Kidney (tissue), 14 donors: Measurements from ENCODE around the gene NCEH1. TPM values are rescaled to one million over a fixed set of nuclear protein-coding genes. Genes with fewer than 3 reads are reported as not detected.
"Not testable (repeated sequence)": the region's sequence is repeated elsewhere in the genome, so short reads cannot be mapped to it uniquely, and the experiment has no call there.

ENCODE experiments used
- DNase-seq, 5 donors: peaks; one replicate each; pipeline ENCODE4 v3.0.0-alpha.2; 2013 to 2020
- FAIRE-seq: peaks from 2 replicates; lab custom pipeline; 2012; peaks lifted over from hg19 to GRCh38; lab: Jason Lieb, UNC
- H3K27ac ChIP-seq, 2 donors: one replicate each; pipeline ENCODE4 v1.7.0; 2013; ENCODE audit warnings: low read depth in 2 of 2, low read length in 2 of 2, inconsistent platforms in 1 of 2
- H3K27me3 ChIP-seq: one replicate; pipeline ENCODE4 v1.7.1; 2013; ENCODE audit warnings: low read length, inconsistent platforms; ENCODE audit not compliant: control insufficient read depth, insufficient read depth
- H3K36me3 ChIP-seq, 3 donors: one replicate each; pipeline versions ENCODE4 v1.7.0 to v1.7.1; 2013; ENCODE audit warnings: low read length in 3 of 3, control low read depth in 1 of 3, inconsistent platforms in 1 of 3; ENCODE audit not compliant: insufficient read depth in 3 of 3, control insufficient read depth in 2 of 3
- H3K4me1 ChIP-seq, 3 donors: one replicate each; pipeline versions ENCODE4 v1.7.0 to v1.7.1; 2013; ENCODE audit warnings: low read length in 3 of 3, inconsistent platforms in 1 of 3, low read depth in 1 of 3; ENCODE audit not compliant: control insufficient read depth in 2 of 3, insufficient read depth in 2 of 3
- H3K4me3 ChIP-seq, 3 donors: one replicate each; pipeline versions ENCODE4 v1.7.0 to v1.8.1; 2013; ENCODE audit warnings: low read length in 3 of 3, control low read depth in 1 of 3, inconsistent platforms in 1 of 3
- H3K9ac ChIP-seq, 3 donors: one replicate each; pipeline versions ENCODE4 v1.7.0 to v1.7.1; 2013; ENCODE audit warnings: low read length in 3 of 3, control low read depth in 1 of 3, inconsistent platforms in 1 of 3
- H3K9me3 ChIP-seq, 3 donors: one replicate each; pipeline versions ENCODE4 v1.7.0 to v1.7.1; 2013; ENCODE audit warnings: low read length in 3 of 3, control low read depth in 1 of 3, inconsistent platforms in 1 of 3; ENCODE audit not compliant: control insufficient read depth in 2 of 3, insufficient read depth in 1 of 3
- CTCF ChIP-seq: IDR thresholded peaks from 3 replicates; pipeline ENCODE4 v1.5.1; 2012; ENCODE audit warnings: mild to moderate bottlenecking, moderate library complexity, borderline replicate concordance; ENCODE audit not compliant: insufficient read depth; ENCODE audit errors: extremely low read depth
- intact Hi-C: fragments of 100-400 bp; cut with DNase I; formaldehyde crosslinking; loops from one replicate; pipeline ENCODE4 v1.11.1; 2022
- polyA plus RNA-seq: library from polyadenylated mRNA; stranded (reverse); fragments of 350-450 nt; fragmentation: Illumina TruSeq; extraction: RNeasy Lipid Tissue Mini Kit (QIAGEN cat#74804); gene quantifications from one replicate; pipeline ENCODE4 v1.2.3, GENCODE V29; 2014; ENCODE audit warnings: low read depth, low replicate concordance; ENCODE audit not compliant: insufficient read depth
- total RNA-seq: library from RNA; stranded (reverse); fragmentation: NEBNext Ultra II Directional; extraction: Animal tissue kit (Norgen Biotek cat#: 25700); gene quantifications from one replicate; pipeline ENCODE4 v1.2.1, GENCODE V29; 2021
- donor health status: control.
- donor health status: control.
- donor health status: control.
- donor health status: control.
- donor health status: control.
- donor health status: DM: yes; HTN: yes; CAD: no.
- donor health status: Normal renal cell carcinoma (clear cell type).

The NCEH1 gene
- total and polyA plus RNA-seq, 2 donors from 2014 or later: 6.7 to 43.6 TPM

- TF ChIP-seq CTCF: no peak
- H3K9me3 ChIP-seq: no peaks in the 10 kb centered on the region
- intact Hi-C loops: no loop called here
- no peaks in the 10 kb centered on the region for H3K36me3 ChIP-seq
- FAIRE-seq (no peak), DNase-seq (no peak)
- H3K9ac ChIP-seq: no peak overlapping the region
- H3K4me1 ChIP-seq: peaks cover 0 to 3% (median 0%) of the 10 kb centered on the region in 3 donors
- H3K27ac ChIP-seq: no peak overlapping the region
- no peaks in the 10 kb centered on the region for H3K27me3 ChIP-seq
- H3K4me3 ChIP-seq: no peak overlapping the region
Measured at GRCh38 chr3:172707967-172708366, 2.9 kb downstream of the NCEH1 start.

DNA sequence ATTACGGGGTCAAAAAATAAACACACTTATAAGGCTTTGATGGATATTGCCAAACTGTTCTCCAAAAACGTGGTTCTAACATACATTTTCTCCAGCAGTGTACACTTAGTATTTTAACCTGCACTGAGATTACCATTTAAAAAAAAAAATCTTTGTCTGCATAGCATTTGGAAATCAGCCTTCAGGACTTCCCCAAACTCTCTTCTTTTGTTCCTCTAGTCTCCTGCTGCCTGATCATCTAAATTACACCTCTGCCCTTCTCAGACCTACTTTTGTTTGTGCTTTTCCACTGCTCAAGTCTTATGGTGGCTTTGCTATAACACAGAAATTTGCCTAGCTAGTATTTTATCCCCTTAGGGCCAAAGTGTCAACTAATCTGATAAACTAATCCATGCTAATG, 3.8 kb downstream of the NCEH1 start:
- FAIRE-seq (no peak), DNase-seq (no peak)
- H3K9me3 ChIP-seq: no peaks in the 10 kb centered on the region
- peaks cover 0 to 3% (median 0%) of the 10 kb centered on the region in 3 donors for H3K4me1 ChIP-seq
- H3K27ac ChIP-seq: no peak overlapping the region
- H3K4me3 ChIP-seq: no peak overlapping the region
- H3K9ac ChIP-seq: no peak overlapping the region
- intact Hi-C loops: no loop called here
- TF ChIP-seq CTCF: no peak
- H3K27me3 ChIP-seq: no peaks in the 10 kb centered on the region
- H3K36me3 ChIP-seq: no peaks in the 10 kb centered on the region

- TF ChIP-seq CTCF: no peak
- no peak overlapping the region for H3K4me3 ChIP-seq
- no peak overlapping the region for H3K9ac ChIP-seq
- H3K9me3 ChIP-seq: no peaks in the 10 kb centered on the region
- intact Hi-C loops: no loop called here
- H3K4me1 ChIP-seq: peaks cover 0 to 3% (median 0%) of the 10 kb centered on the region in 3 donors
- no peak overlapping the region for H3K27ac ChIP-seq
- no peaks in the 10 kb centered on the region for H3K36me3 ChIP-seq
- DNase-seq (no peak), FAIRE-seq (no peak)
- H3K27me3 ChIP-seq: no peaks in the 10 kb centered on the region
Measured at GRCh38 chr3:172705170-172705569, 5.7 kb downstream of the NCEH1 start.

DNA sequence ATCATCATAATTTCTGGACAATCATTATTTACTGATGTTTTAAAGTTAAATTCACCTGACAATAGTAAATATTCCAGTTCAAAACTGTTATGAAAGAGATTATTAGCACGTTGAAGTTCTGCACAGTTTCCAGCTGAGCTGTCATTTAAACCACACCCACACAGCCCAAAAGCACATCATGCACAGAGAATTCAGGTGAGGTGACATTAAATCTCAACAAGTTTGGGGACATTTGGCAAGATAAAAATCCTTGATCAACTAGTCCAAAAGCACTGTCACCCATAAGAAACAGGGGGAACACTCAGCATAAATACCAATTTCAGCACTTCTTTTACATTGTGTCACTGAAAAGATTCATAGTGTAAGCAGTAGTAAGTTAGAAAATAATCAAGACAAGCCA, 6.9 kb downstream of the NCEH1 start:
- Histone ChIP-seq H3K36me3 (no peaks in the 10 kb centered on the region), H3K4me1 (no peaks in the 10 kb centered on the region), H3K9me3 (no peaks in the 10 kb centered on the region), H3K9ac (no peak overlapping the region), H3K27ac (no peak overlapping the region), H3K4me3 (no peak overlapping the region), H3K27me3 (no peaks in the 10 kb centered on the region)
- TF ChIP-seq CTCF: no peak
- DNase-seq (no peak), FAIRE-seq (no peak)
- intact Hi-C loops: no loop called here

GRCh38 chr3:172702731-172703130, 8.1 kb downstream of the NCEH1 start:
- H3K27ac ChIP-seq, H3K36me3 ChIP-seq, intact Hi-C loops, H3K4me1 ChIP-seq, FAIRE-seq, DNase-seq, H3K9ac ChIP-seq, H3K9me3 ChIP-seq, H3K4me3 ChIP-seq, H3K27me3 ChIP-seq: not testable (repeated sequence)
